CD4-positive, alpha-beta T cell treated with Interleukin-10 for 1 hour (primary cell): ENCODE data around the gene MID1IP1.

Experiments
- DNase-seq: peaks from one replicate; pipeline ENCODE4 v3.0.0-alpha.2; 2020

Gene MID1IP1

GRCh38 chrX:38816155-38816554, 14.9 kb downstream of the MID1IP1 start:
- peak; percentile 62 for DNase-seq

GRCh38 chrX:38817004-38817703, 15.9 kb downstream of the MID1IP1 start:
- DNase-seq, result no peak

GRCh38 chrX:38819163-38819562, 17.9 kb downstream of the MID1IP1 start:
- DNase-seq, result no peak

- no peak for DNase-seq
These were observed 18.4 kb downstream of the MID1IP1 start for GRCh38 chrX:38819709-38820108.

- DNase-seq, result no peak
These were observed 19.5 kb downstream of the MID1IP1 start for GRCh38 chrX:38820751-38821150.

GRCh38 chrX:38824176-38824575, 22.9 kb downstream of the MID1IP1 start:
- DNase-seq, result no peak

GRCh38 chrX:38831949-38832348, 30.7 kb downstream of the MID1IP1 start:
- no peak for DNase-seq

GRCh38 chrX:38837389-38837788, 36.1 kb downstream of the MID1IP1 start:
- DNase-seq, result no peak

- DNase-seq, result no peak
These were observed 38.0 kb downstream of the MID1IP1 start for GRCh38 chrX:38839277-38839676.

GRCh38 chrX:38839944-38840343, 38.7 kb downstream of the MID1IP1 start:
- no peak for DNase-seq

GRCh38 chrX:38841750-38842149, 40.5 kb downstream of the MID1IP1 start:
- no peak for DNase-seq

- DNase-seq, result no peak
These were observed 44.2 kb downstream of the MID1IP1 start for GRCh38 chrX:38845426-38845825.

GRCh38 chrX:38847206-38847902, 46.1 kb downstream of the MID1IP1 start:
- DNase-seq, result no peak

- no peak for DNase-seq
These were observed 46.6 kb downstream of the MID1IP1 start for GRCh38 chrX:38847903-38848230.

- no peak for DNase-seq
These were observed 47.6 kb downstream of the MID1IP1 start for GRCh38 chrX:38848671-38849455.

GRCh38 chrX:38850807-38851544, 49.7 kb downstream of the MID1IP1 start:
- DNase-seq, result no peak

- no peak for DNase-seq
These were observed 53.0 kb downstream of the MID1IP1 start for GRCh38 chrX:38854305-38854704.
